GM23248 (cell line): ENCODE measurements around the gene GOLGA6L2. TPM values are rescaled to one million over a fixed set of nuclear protein-coding genes. Genes with fewer than 3 reads are reported as not detected.

Experiments
- DNase-seq: peaks from one replicate; pipeline ENCODE4 v3.0.0-alpha.2; 2015
- H2AFZ ChIP-seq: fragments of 200-600 bp; sonication (generic); 2 replicates; pipeline ENCODE4 v1.6.1; 2016; ENCODE audit warnings: antibody characterized with exemption
- H3F3A ChIP-seq: fragments of 200-600 bp; sonication (generic); 2 replicates; pipeline ENCODE4 v1.6.1; 2016; ENCODE audit warnings: mild to moderate bottlenecking, antibody characterized with exemption, mixed run types; ENCODE audit not compliant: insufficient read depth
- H3K27ac ChIP-seq: fragments of 200-600 bp; sonication (generic); 2 replicates; pipeline ENCODE4 v1.5.1; 2016; ENCODE audit warnings: mild to moderate bottlenecking
- H3K27me3 ChIP-seq: fragments of 200-600 bp; sonication (generic); replicated peaks from 2 replicates; pipeline ENCODE4 v1.6.1; 2016; ENCODE audit warnings: mild to moderate bottlenecking; ENCODE audit not compliant: insufficient read depth
- H3K36me3 ChIP-seq: fragments of 200-600 bp; sonication (generic); 2 replicates; pipeline ENCODE4 v1.6.1; 2016; ENCODE audit warnings: low read depth, mild to moderate bottlenecking
- H3K4me1 ChIP-seq: fragments of 200-600 bp; sonication (generic); 2 replicates; pipeline ENCODE4 v1.6.1; 2016; ENCODE audit warnings: mild to moderate bottlenecking; ENCODE audit not compliant: insufficient read depth
- H3K4me2 ChIP-seq: fragments of 200-600 bp; sonication (generic); one replicate; pipeline ENCODE4 v1.6.1; 2016; ENCODE audit warnings: mild to moderate bottlenecking; ENCODE audit not compliant: unreplicated experiment
- H3K4me3 ChIP-seq: fragments of 200-600 bp; sonication (generic); 2 replicates; pipeline ENCODE4 v1.5.1; 2016; ENCODE audit warnings: mild to moderate bottlenecking
- H3K79me2 ChIP-seq: fragments of 200-600 bp; sonication (generic); 2 replicates; pipeline ENCODE4 v1.6.1; 2016; ENCODE audit warnings: mild to moderate bottlenecking; ENCODE audit not compliant: insufficient read depth
- H3K9ac ChIP-seq: fragments of 200-600 bp; sonication (generic); 2 replicates; pipeline ENCODE4 v1.6.1; 2016; ENCODE audit warnings: mild to moderate bottlenecking
- H3K9me2 ChIP-seq: fragments of 200-600 bp; sonication (generic); 2 replicates; pipeline ENCODE4 v1.6.1; 2016; ENCODE audit warnings: mixed run types, mild to moderate bottlenecking, moderate library complexity; ENCODE audit not compliant: insufficient read depth
- H3K9me3 ChIP-seq: fragments of 200-600 bp; sonication (generic); one replicate; pipeline ENCODE4 v1.6.1; 2017; ENCODE audit warnings: low read depth
- H4K20me1 ChIP-seq: fragments of 200-600 bp; sonication (generic); 2 replicates; pipeline ENCODE4 v1.6.0; 2016; ENCODE audit not compliant: insufficient read depth
- EZH2 ChIP-seq: fragments of 200-600 bp; sonication (generic); IDR thresholded peaks from 2 replicates; pipeline ENCODE4 v1.6.1; 2018; ENCODE audit warnings: antibody characterized with exemption, mild to moderate bottlenecking; ENCODE audit not compliant: insufficient read depth, poor library complexity, severe bottlenecking
- EZH2phosphoT487 ChIP-seq: fragments of 200-600 bp; sonication (generic); IDR thresholded peaks from 2 replicates; pipeline ENCODE4 v1.6.1; 2018; ENCODE audit warnings: antibody characterized with exemption, moderate library complexity, mild to moderate bottlenecking, low read depth; ENCODE audit not compliant: insufficient read depth
- WGBS, 2 experiments: methylation state at CpG; one replicate each; pipeline ENCODE4 v1.1.6; 2015 to 2017; ENCODE audit warnings: low lambda C conversion rate in 2 of 2, low coverage in 1 of 2; ENCODE audit errors: missing lambda C conversion rate in 2 of 2; 5-methylcytosine and 5-hydroxymethylcytosine counted together
- in situ Hi-C: fragments of 300-500 bp; cut with MboI; formaldehyde crosslinking; loops from 2 replicates; pipeline ENCODE4 v1.15.0; 2020
- polyA plus RNA-seq: library from polyadenylated mRNA; unstranded; fragments of >200 nt; fragmentation: Nextera tagmentation; extraction: Ambion mirVana; gene quantifications from 2 replicates; pipeline ENCODE4 v1.2.1, GENCODE V29; 2016
- total RNA-seq: library from RNA; depleted of rRNA; stranded (reverse); fragments of >200 nt; shearing (Covaris generic); gene quantifications from 2 replicates; pipeline ENCODE4 v1.2.3, GENCODE V29; 2014; rRNA removed

GOLGA6L2 gene, protein sequence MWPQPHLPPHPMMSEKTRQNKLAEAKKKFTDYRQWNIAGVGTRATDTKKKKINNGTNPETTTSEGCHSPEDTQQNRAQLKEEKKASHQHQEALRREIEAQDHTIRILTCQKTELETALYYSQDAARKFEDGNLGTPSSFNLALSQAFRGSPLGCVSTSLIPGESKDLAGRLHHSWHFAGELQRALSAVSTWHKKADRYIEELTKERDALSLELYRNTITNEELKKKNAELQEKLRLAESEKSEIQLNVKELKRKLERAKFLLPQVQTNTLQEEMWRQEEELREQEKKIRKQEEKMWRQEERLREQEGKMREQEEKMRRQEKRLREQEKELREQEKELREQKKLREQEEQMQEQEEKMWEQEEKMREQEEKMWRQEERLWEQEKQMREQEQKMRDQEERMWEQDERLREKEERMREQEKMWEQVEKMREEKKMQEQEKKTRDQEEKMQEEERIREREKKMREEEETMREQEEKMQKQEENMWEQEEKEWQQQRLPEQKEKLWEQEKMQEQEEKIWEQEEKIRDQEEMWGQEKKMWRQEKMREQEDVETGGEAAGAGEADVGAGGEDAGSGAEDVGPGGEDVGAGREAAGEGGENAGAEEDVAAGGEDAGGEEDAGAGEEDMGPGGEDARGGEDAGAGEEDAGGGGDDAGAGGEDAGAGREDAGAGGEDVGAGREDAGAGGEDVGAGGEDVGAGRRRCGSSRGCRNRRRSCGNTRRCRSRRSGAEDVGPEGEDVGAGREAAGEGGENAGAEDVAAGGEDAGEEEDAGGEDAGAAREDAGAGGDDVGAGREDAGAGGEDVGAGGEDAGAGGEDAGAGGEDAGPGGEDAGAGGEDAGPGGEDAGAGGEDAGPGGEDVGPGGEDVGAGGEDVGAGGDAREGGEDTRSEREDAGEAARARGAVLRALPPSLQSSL
- total RNA-seq (not detected in 2 replicates), polyA plus RNA-seq (not detected in 2 replicates)

DNA sequence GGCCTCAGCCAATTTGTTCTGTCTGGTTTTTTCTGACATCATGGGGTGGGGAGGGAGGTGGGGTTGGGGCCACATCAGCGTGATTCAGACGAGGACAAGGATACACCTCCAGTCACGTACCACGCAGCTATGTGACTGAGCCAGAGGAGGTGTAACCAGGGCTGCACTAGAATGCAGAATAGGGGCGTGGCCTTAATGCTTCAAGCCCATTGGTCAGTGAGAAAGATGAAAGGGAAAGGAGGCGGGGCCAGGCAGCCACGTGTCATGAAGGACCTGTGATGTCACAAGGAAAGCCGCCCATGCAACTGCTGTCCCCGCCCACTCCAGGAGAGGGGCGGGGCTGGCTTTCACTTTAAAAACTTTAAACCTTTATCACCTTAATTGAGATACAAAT is at the start of gene GOLGA6L2:
Gene GOLGA6L2, minus strand, starts transcription at position 137 of the 394 bp plus-strand sequence. Its CDS starts 62 bp downstream, at position 75.
- in situ Hi-C loops = no loop called here
- Histone ChIP-seq H3K4me3 (no peak within 1 kb of the TSS), H2AFZ (no peak within 1 kb of the TSS), H3K9me2 (no peaks in the 10 kb centered on the region), H3K9ac (no peak within 1 kb of the TSS), H4K20me1 (no peaks in the 10 kb centered on the region), H3K27ac (no peak within 1 kb of the TSS), H3F3A (no peaks in the 10 kb centered on the region), H3K27me3 (no peaks in the 10 kb centered on the region), H3K79me2 (no peaks in the 10 kb centered on the region), H3K4me2 (no peak within 1 kb of the TSS), H3K9me3 (no peaks in the 10 kb centered on the region), H3K4me1 (no peaks in the 10 kb centered on the region), H3K36me3 (no peaks in the 10 kb centered on the region)
- peak; percentile 8 for DNase-seq
- 62 to 72% methylated on average over 9 to 10 of the region's 10 CpGs for WGBS, 2 experiments
- TF ChIP-seq EZH2 (no peak), EZH2phosphoT487 (no peak)

DNA sequence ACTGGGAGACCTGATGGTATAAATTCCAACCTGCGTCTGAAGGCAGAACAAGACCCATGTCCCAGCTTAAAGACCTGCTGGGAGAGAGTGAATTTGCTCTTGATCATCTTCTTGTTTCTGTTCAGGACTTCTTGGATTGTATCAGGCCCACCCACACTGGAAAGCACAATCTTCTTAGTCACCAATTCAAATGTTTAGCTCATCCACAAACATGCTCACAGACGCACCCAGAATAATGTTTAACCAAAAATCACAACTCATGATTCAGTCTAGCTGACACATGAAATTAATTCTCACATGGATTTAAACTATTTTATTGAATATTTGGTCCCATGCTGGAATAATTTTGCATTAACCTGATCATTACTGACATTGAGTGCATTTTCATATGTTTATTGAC is 37.8 kb upstream of the GOLGA6L2 start:
- WGBS, 2 experiments = 29 to 33% methylated on average over 2 of the region's 2 CpGs
- peak; percentile 20 for DNase-seq
- Histone ChIP-seq H3K36me3 (no peaks in the 10 kb centered on the region), H3K27me3 (no peaks in the 10 kb centered on the region), H3K9me3 (no peaks in the 10 kb centered on the region), H3K9me2 (no peaks in the 10 kb centered on the region), H3K4me3 (no peak overlapping the region), H3K27ac (no peak overlapping the region), H3F3A (no peaks in the 10 kb centered on the region), H4K20me1 (no peaks in the 10 kb centered on the region), H3K4me2 (no peak overlapping the region), H2AFZ (no peak overlapping the region), H3K79me2 (no peaks in the 10 kb centered on the region), H3K9ac (no peak overlapping the region), H3K4me1 (no peaks in the 10 kb centered on the region)
- in situ Hi-C loops = no loop called here
- TF ChIP-seq EZH2 (no peak), EZH2phosphoT487 (no peak)

DNA sequence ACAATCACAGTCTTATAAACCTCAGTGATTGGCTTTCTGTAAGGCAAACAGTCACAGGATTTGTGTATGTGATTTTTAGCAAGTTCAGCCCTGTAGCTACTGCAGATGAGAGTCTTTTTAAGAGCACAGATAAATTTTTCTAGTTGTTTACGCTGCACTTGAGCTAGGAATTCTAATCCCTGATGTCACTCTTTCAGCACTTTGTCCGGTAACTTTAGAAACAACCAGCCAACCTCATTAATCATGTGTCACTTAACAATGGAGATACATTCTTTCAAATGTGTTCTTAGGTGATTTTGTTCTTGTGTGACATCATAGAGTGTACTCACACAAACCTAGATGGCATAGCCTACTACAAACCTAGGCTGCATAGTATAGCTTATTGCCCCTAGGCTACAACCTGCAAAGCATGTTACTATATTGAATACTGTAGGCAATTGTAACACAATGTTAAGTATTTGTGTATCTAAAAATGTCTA is 36.8 kb upstream of the GOLGA6L2 start:
- no peaks in the 10 kb centered on the region for H3K27me3 ChIP-seq
- no peaks in the 10 kb centered on the region for H3K9me3 ChIP-seq
- H3K79me2 ChIP-seq = no peaks in the 10 kb centered on the region
- no peak for DNase-seq
- H3K27ac ChIP-seq = no peak overlapping the region
- no peak overlapping the region for H2AFZ ChIP-seq
- H3K4me3 ChIP-seq = no peak overlapping the region
- no peak overlapping the region for H3K4me2 ChIP-seq
- no peaks in the 10 kb centered on the region for H3K4me1 ChIP-seq
- H3F3A ChIP-seq = no peaks in the 10 kb centered on the region
- no peaks in the 10 kb centered on the region for H4K20me1 ChIP-seq
- no peaks in the 10 kb centered on the region for H3K9me2 ChIP-seq
- in situ Hi-C loops = no loop called here
- H3K36me3 ChIP-seq = no peaks in the 10 kb centered on the region
- TF ChIP-seq EZH2phosphoT487 = no peak
- no peak for TF ChIP-seq EZH2
- H3K9ac ChIP-seq = no peak overlapping the region
- WGBS, 2 experiments = 24 to 29% methylated on average over 2 of the region's 2 CpGs

DNA sequence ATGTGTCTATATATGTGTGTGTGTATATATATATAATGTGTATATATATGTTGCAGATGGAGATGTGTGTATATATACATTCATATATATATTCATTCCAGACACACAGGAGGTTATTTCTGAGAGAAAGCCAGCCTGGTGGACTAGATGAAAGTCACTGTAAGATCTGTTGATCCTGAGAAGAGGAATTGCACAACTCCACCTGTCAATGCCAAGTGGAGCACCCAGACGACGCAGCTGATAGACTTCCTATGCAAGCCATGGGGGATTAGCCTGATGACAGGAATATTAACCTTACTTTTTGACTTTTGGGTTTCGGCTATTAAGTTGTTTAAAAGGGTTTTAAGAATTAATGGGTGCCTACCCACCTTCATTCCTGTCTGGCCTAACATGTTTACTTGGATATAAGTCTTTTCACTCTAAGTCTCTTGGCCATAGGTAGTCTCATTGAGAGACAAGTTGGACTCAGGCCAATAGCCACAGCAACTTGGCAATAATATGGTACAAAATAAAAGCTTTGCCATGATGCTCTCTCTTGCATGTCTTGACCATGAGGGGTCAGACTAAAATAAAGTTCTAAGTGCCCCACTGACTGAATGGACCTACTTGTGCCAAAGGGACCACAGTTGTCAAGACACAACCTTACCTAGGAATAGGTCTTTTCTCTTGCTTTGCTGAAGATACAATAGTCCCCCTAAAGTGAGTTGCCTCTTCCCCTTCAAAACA is 35.9 kb upstream of the GOLGA6L2 start:
- H3K27me3 ChIP-seq = no peaks in the 10 kb centered on the region
- H3K4me3 ChIP-seq = no peak overlapping the region
- no peaks in the 10 kb centered on the region for H3F3A ChIP-seq
- WGBS, 2 experiments = 9% methylated on average over 3 of the region's 3 CpGs
- no peaks in the 10 kb centered on the region for H4K20me1 ChIP-seq
- no peaks in the 10 kb centered on the region for H3K9me3 ChIP-seq
- in situ Hi-C loops = no loop called here
- H2AFZ ChIP-seq = no peak overlapping the region
- H3K27ac ChIP-seq = no peak overlapping the region
- H3K4me2 ChIP-seq = no peak overlapping the region
- H3K9me2 ChIP-seq = no peaks in the 10 kb centered on the region
- TF ChIP-seq EZH2phosphoT487 (no peak), EZH2 (no peak)
- no peaks in the 10 kb centered on the region for H3K79me2 ChIP-seq
- DNase-seq = no peak
- H3K4me1 ChIP-seq = no peaks in the 10 kb centered on the region
- no peak overlapping the region for H3K9ac ChIP-seq
- no peaks in the 10 kb centered on the region for H3K36me3 ChIP-seq
